Stimulated activated naive CD4-positive, alpha-beta T cell (primary cell): Measurements from ENCODE around the gene OR2V1.
"Not testable (repeated sequence)": the region's sequence is repeated elsewhere in the genome, so short reads cannot be mapped to it uniquely, and the experiment has no call there.

Experiments used
- DNase-seq, 6 experiments: peaks; one replicate each; lab custom pipeline; 2025; lab: John Stamatoyannopoulos, UW

The OR2V1 gene

GRCh38 chr5:181101930-181102674 lies 28.9 kb downstream of the OR2V1 start:
- DNase-seq = not testable (repeated sequence)

- not testable (repeated sequence) for DNase-seq
Measured at GRCh38 chr5:181101030-181101641, 29.8 kb downstream of the OR2V1 start.

GRCh38 chr5:181100121-181100875 lies 30.7 kb downstream of the OR2V1 start:
- DNase-seq = peak in 1 of 6 experiments; percentile 8

GRCh38 chr5:181099602-181100086 lies 31.3 kb downstream of the OR2V1 start:
- no peak for DNase-seq

- peak in 1 of 6 experiments; percentile 22 for DNase-seq
Measured at GRCh38 chr5:181098762-181099601, 32.0 kb downstream of the OR2V1 start.

- not testable (repeated sequence) for DNase-seq
Measured at GRCh38 chr5:181097759-181098491, 33.0 kb downstream of the OR2V1 start.

- DNase-seq = not testable (repeated sequence)
Measured at GRCh38 chr5:181097383-181097753, 33.6 kb downstream of the OR2V1 start.

GRCh38 chr5:181096721-181097382 lies 34.1 kb downstream of the OR2V1 start:
- DNase-seq = not testable (repeated sequence)

- DNase-seq = not testable (repeated sequence)
Measured at GRCh38 chr5:181095162-181095561, 35.8 kb downstream of the OR2V1 start.

GRCh38 chr5:181092428-181092827 lies 38.5 kb downstream of the OR2V1 start:
- DNase-seq = no peak

GRCh38 chr5:181088289-181088688 lies 42.7 kb downstream of the OR2V1 start:
- DNase-seq = no peak

GRCh38 chr5:181087309-181087708 lies 43.7 kb downstream of the OR2V1 start:
- DNase-seq = no peak

- DNase-seq = no peak
Measured at GRCh38 chr5:181086884-181087205, 44.1 kb downstream of the OR2V1 start.

GRCh38 chr5:181086026-181086883 lies 44.7 kb downstream of the OR2V1 start:
- no peak for DNase-seq

GRCh38 chr5:181084621-181085195 lies 46.3 kb downstream of the OR2V1 start:
- no peak for DNase-seq

GRCh38 chr5:181081989-181082388 lies 49.0 kb downstream of the OR2V1 start:
- no peak for DNase-seq

GRCh38 chr5:181076920-181077319 lies 54.0 kb downstream of the OR2V1 start:
- no peak for DNase-seq
